ENCODE measurements around the gene PXDN.
"Not testable (repeated sequence)": the region's sequence is repeated elsewhere in the genome, so short reads cannot be mapped to it uniquely, and the experiment has no call there.

Gene PXDN

GRCh38 chr2:1758171-1758570 lies 13.9 kb upstream of the PXDN start:
- H3K4me3 ChIP-seq (ENCODE audit: insufficient read length, low read depth): no peak overlapping the region
- no peaks in the 10 kb centered on the region for H3K27me3 ChIP-seq (ENCODE audit: insufficient read depth, insufficient read length)
- H3K36me3 ChIP-seq (ENCODE audit: insufficient read depth, insufficient read length, low read length): no peaks in the 10 kb centered on the region
- no peak for TF ChIP-seq ZNF274 (IDR thresholded peaks at IDR 0.05; ENCODE audit: low read depth, low read length)
- TF ChIP-seq SUZ12 (IDR thresholded peaks at IDR 0.05; ENCODE audit: extremely low read depth, insufficient read depth, insufficient read length): no peak
- TF ChIP-seq YY1 (IDR thresholded peaks at IDR 0.05; ENCODE audit: insufficient read depth, insufficient read length): no peak
- peaks cover 38% of the 10 kb centered on the region; the same call in 1 of the 2 replicates for H3K9me3 ChIP-seq (ENCODE audit: insufficient read depth, low read length)
- no peak overlapping the region for H3K9ac ChIP-seq (ENCODE audit: insufficient read length, low read depth)
- no peak for DNase-seq (ENCODE audit: low read depth, low spot score)
- no peaks in the 10 kb centered on the region for H3K4me1 ChIP-seq (ENCODE audit: insufficient read depth, insufficient read length)

- TF ChIP-seq YY1 (IDR thresholded peaks at IDR 0.05; ENCODE audit: insufficient read depth, insufficient read length): no peak
- no peak for TF ChIP-seq SUZ12 (IDR thresholded peaks at IDR 0.05; ENCODE audit: extremely low read depth, insufficient read depth, insufficient read length)
- no peak for TF ChIP-seq ZNF274 (IDR thresholded peaks at IDR 0.05; ENCODE audit: low read depth, low read length)
- Histone ChIP-seq H3K9ac (ENCODE audit: insufficient read length, low read depth) (no peak overlapping the region), H3K36me3 (ENCODE audit: insufficient read depth, insufficient read length, low read length) (no peaks in the 10 kb centered on the region), H3K4me1 (ENCODE audit: insufficient read depth, insufficient read length) (no peaks in the 10 kb centered on the region), H3K4me3 (ENCODE audit: insufficient read length, low read depth) (no peak overlapping the region), H3K9me3 (ENCODE audit: insufficient read depth, low read length) (peaks cover 38% of the 10 kb centered on the region; the same call in 1 of the 2 replicates), H3K27me3 (ENCODE audit: insufficient read depth, insufficient read length) (no peaks in the 10 kb centered on the region)
- DNase-seq (ENCODE audit: low read depth, low spot score): no peak
These were observed 13.3 kb upstream of the PXDN start for GRCh38 chr2:1757567-1757966.

GRCh38 chr2:1757146-1757545 lies 12.8 kb upstream of the PXDN start:
- not testable (repeated sequence) for H3K4me3 ChIP-seq (ENCODE audit: insufficient read length, low read depth); H3K27me3 ChIP-seq (ENCODE audit: insufficient read depth, insufficient read length)
- H3K9me3 ChIP-seq (ENCODE audit: insufficient read depth, low read length): peaks cover 38% of the 10 kb centered on the region; the same call in 1 of the 2 replicates

GRCh38 chr2:1756456-1756855 lies 12.1 kb upstream of the PXDN start:
- H3K9ac ChIP-seq (ENCODE audit: insufficient read length, low read depth): no peak overlapping the region
- no peaks in the 10 kb centered on the region for H3K27me3 ChIP-seq (ENCODE audit: insufficient read depth, insufficient read length)
- H3K4me1 ChIP-seq (ENCODE audit: insufficient read depth, insufficient read length): no peaks in the 10 kb centered on the region
- peaks cover 38% of the 10 kb centered on the region; the same call in 1 of the 2 replicates for H3K9me3 ChIP-seq (ENCODE audit: insufficient read depth, low read length)
- TF ChIP-seq YY1 (IDR thresholded peaks at IDR 0.05; ENCODE audit: insufficient read depth, insufficient read length): no peak
- TF ChIP-seq SUZ12 (IDR thresholded peaks at IDR 0.05; ENCODE audit: extremely low read depth, insufficient read depth, insufficient read length): no peak
- TF ChIP-seq ZNF274 (IDR thresholded peaks at IDR 0.05; ENCODE audit: low read depth, low read length): no peak
- no peak for DNase-seq (ENCODE audit: low read depth, low spot score)
- H3K36me3 ChIP-seq (ENCODE audit: insufficient read depth, insufficient read length, low read length): no peaks in the 10 kb centered on the region
- H3K4me3 ChIP-seq (ENCODE audit: insufficient read length, low read depth): no peak overlapping the region

More at GRCh38 chr2:1757146-1757545, 12.8 kb upstream of the PXDN start:
- H3K9ac ChIP-seq (ENCODE audit: insufficient read length, low read depth); H3K4me1 ChIP-seq (ENCODE audit: insufficient read depth, insufficient read length); DNase-seq (ENCODE audit: low read depth, low spot score); H3K36me3 ChIP-seq (ENCODE audit: insufficient read depth, insufficient read length, low read length): not testable (repeated sequence)

GRCh38 chr2:1755436-1756191 lies 11.3 kb upstream of the PXDN start:
- H3K27me3 ChIP-seq (ENCODE audit: insufficient read depth, insufficient read length): no peaks in the 10 kb centered on the region
- no peaks in the 10 kb centered on the region for H3K4me1 ChIP-seq (ENCODE audit: insufficient read depth, insufficient read length)
- H3K4me3 ChIP-seq (ENCODE audit: insufficient read length, low read depth): no peak overlapping the region
- peaks cover 38% of the 10 kb centered on the region; the same call in 1 of the 2 replicates for H3K9me3 ChIP-seq (ENCODE audit: insufficient read depth, low read length)
- no peak overlapping the region for H3K9ac ChIP-seq (ENCODE audit: insufficient read length, low read depth)
- no peak for DNase-seq (ENCODE audit: low read depth, low spot score)
- TF ChIP-seq SUZ12 (IDR thresholded peaks at IDR 0.05; ENCODE audit: extremely low read depth, insufficient read depth, insufficient read length) (no peak), ZNF274 (IDR thresholded peaks at IDR 0.05; ENCODE audit: low read depth, low read length) (no peak), YY1 (IDR thresholded peaks at IDR 0.05; ENCODE audit: insufficient read depth, insufficient read length) (no peak)
- no peaks in the 10 kb centered on the region for H3K36me3 ChIP-seq (ENCODE audit: insufficient read depth, insufficient read length, low read length)

- TF ChIP-seq ZNF274 (IDR thresholded peaks at IDR 0.05; ENCODE audit: low read depth, low read length) (no peak), YY1 (IDR thresholded peaks at IDR 0.05; ENCODE audit: insufficient read depth, insufficient read length) (no peak), SUZ12 (IDR thresholded peaks at IDR 0.05; ENCODE audit: extremely low read depth, insufficient read depth, insufficient read length) (no peak)
- Histone ChIP-seq H3K4me1 (ENCODE audit: insufficient read depth, insufficient read length) (no peaks in the 10 kb centered on the region), H3K4me3 (ENCODE audit: insufficient read length, low read depth) (no peak overlapping the region), H3K27me3 (ENCODE audit: insufficient read depth, insufficient read length) (no peaks in the 10 kb centered on the region), H3K9ac (ENCODE audit: insufficient read length, low read depth) (no peak overlapping the region), H3K9me3 (ENCODE audit: insufficient read depth, low read length) (peaks cover 33% of the 10 kb centered on the region; the same call in 1 of the 2 replicates), H3K36me3 (ENCODE audit: insufficient read depth, insufficient read length, low read length) (no peaks in the 10 kb centered on the region)
- DNase-seq (ENCODE audit: low read depth, low spot score): no peak
These were observed 10.3 kb upstream of the PXDN start for GRCh38 chr2:1754461-1755170.

GRCh38 chr2:1754046-1754445 lies 9.7 kb upstream of the PXDN start:
- peaks cover 1% of the 10 kb centered on the region for H3K4me1 ChIP-seq (ENCODE audit: insufficient read depth, insufficient read length)
- TF ChIP-seq YY1 (IDR thresholded peaks at IDR 0.05; ENCODE audit: insufficient read depth, insufficient read length) (no peak), SUZ12 (IDR thresholded peaks at IDR 0.05; ENCODE audit: extremely low read depth, insufficient read depth, insufficient read length) (no peak), ZNF274 (IDR thresholded peaks at IDR 0.05; ENCODE audit: low read depth, low read length) (no peak)
- H3K27me3 ChIP-seq (ENCODE audit: insufficient read depth, insufficient read length): peaks cover 5% of the 10 kb centered on the region
- H3K36me3 ChIP-seq (ENCODE audit: insufficient read depth, insufficient read length, low read length): no peaks in the 10 kb centered on the region
- DNase-seq (ENCODE audit: low read depth, low spot score): no peak
- H3K4me3 ChIP-seq (ENCODE audit: insufficient read length, low read depth): no peak overlapping the region
- H3K9me3 ChIP-seq (ENCODE audit: insufficient read depth, low read length): peaks cover 28% of the 10 kb centered on the region; the same call in 1 of the 2 replicates
- H3K9ac ChIP-seq (ENCODE audit: insufficient read length, low read depth): no peak overlapping the region

Data from NT2/D1 (cell line).